ENCODE results near the gene NME4.
"Not testable (repeated sequence)": the region's sequence is repeated elsewhere in the genome, so short reads cannot be mapped to it uniquely, and the experiment has no call there.

NME4 gene

DNA sequence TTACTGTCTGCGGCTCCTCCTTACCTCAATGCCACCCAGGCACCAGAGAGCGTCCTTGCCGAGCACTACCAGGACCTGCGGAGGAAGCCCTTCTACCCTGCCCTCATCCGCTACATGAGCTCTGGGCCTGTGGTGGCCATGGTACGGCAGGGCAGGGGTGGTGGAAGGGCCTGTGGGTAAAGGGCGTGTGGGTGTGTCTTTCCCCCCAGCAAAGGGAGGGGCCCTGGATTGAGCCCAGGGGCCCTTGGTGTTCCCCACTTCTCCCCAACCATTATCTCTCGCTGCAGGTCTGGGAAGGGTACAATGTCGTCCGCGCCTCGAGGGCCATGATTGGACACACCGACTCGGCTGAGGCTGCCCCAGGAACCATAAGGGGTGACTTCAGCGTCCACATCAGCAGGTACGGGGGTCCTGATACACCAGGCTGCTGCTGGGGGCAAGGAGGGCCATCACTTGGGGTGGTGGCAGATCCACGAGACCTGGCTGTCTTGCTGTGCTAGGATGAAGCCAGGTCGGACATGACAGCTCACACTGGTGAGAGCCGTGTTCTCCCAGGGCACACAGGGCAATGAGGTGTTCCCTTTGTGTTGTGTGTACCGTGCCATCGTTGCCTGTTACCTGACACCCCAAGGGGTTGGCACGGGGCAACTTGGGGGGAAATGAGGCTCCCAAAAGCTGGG lies 2.5 kb downstream of the NME4 start:
- no peak for DNase-seq

GRCh38 chr16:400061-400591 lies 3.1 kb downstream of the NME4 start:
- DNase-seq = no peak

- DNase-seq = peak; percentile 90
Observed at GRCh38 chr16:401468-402348, 4.7 kb downstream of the NME4 start, which contains the start of gene DECR2. TSS of gene DECR2 (plus strand) at chr16:401885. CDS start at chr16:401964, 79 bp downstream.

- DNase-seq = no peak
Observed at GRCh38 chr16:404971-405486, 8.0 kb downstream of the NME4 start.

GRCh38 chr16:405548-406506 lies 8.8 kb downstream of the NME4 start:
- no peak for DNase-seq

- DNase-seq = no peak
Observed at GRCh38 chr16:407253-407652, 10.3 kb downstream of the NME4 start.

- no peak for DNase-seq
Observed at GRCh38 chr16:410516-411178, 13.6 kb downstream of the NME4 start.

GRCh38 chr16:411576-412265 lies 14.7 kb downstream of the NME4 start:
- no peak for DNase-seq

DNA sequence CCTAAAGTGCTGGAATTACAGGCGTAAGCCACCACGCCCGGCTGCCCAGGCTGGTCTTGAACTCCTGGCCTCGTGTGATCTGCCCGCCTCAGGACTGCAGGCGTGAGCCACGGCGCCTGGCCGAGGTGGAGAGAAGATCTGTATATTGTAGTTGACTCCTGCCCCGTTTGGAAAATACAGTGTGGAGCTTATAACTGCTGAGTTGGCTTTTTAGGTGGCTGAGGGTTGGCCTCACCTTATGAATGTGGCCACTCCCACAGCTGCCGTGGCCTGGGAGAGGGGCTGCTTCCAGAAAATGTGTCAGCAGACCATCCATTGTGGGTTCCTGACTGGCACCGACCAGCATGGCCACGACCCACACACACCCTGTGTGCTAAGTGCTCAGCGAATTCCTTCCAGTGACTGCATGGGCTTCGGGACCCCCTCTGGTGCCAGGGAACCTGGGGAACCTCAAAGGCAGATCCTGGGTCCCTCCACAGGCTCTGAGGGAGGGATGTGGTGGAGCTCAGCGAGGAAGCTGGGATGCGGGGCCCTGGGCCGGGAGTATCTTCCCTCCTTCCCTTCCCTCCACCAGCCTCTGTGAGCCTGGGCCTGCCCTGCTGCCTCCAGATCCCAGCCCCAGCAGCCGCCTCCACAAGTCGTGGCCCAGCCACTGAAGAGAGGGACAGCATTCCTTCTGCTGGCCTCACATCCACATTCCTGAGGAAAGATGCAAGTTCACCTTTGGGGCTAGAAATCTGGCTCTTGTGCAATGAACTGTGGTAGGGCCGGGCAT lies 17.6 kb downstream of the NME4 start:
- no peak for DNase-seq

- not testable (repeated sequence) for DNase-seq
Observed at GRCh38 chr16:415170-415498, 18.1 kb downstream of the NME4 start.

DNA sequence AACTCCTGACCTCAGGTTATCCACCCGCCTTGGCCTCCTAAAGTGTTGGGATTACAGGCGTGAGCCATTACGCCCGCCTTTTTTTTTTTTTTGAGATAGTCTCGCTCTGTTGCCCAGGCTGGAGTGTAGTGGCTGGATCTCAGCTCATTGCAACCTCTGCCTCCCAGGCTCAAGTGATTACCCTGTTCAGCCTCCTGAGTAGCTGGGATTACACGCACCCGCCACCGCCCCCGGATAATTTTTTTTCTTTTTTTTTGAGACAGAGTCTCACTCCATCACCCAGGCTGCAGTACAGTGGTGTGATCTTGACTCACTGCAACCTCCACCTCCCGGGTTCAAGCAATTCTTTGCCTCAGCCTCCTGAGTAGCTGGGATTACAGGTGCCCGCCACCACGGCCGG lies 25.2 kb downstream of the NME4 start:
- not testable (repeated sequence) for DNase-seq

DNA sequence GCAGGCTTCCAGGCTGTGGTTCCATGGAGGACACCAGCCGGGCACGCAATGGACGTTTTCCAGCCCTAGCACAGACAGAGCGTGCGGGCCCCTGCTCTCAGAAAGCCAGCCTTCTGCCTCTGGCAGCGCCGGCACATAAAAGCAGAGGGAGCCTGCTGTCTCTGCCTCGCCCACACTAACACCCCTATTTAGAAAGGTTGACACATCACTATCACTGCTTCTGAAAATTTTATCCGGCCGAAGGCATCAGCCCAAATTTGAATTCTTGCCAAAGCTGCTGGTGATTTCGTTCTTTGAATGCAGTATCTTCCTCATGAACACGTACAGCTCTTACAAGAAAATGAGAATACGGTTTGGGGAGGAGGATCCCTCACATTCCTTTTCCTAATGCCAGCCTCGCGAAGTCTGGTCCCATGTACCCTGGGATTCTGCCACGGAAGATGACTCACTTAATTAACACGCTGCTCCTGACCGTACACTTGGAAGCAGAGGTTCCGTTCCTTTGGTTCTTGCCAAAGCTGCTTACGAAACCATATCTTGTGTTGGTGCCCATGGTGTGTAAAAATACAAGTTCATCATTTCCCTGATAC lies 27.1 kb downstream of the NME4 start:
- peak; percentile 94 for DNase-seq

DNA sequence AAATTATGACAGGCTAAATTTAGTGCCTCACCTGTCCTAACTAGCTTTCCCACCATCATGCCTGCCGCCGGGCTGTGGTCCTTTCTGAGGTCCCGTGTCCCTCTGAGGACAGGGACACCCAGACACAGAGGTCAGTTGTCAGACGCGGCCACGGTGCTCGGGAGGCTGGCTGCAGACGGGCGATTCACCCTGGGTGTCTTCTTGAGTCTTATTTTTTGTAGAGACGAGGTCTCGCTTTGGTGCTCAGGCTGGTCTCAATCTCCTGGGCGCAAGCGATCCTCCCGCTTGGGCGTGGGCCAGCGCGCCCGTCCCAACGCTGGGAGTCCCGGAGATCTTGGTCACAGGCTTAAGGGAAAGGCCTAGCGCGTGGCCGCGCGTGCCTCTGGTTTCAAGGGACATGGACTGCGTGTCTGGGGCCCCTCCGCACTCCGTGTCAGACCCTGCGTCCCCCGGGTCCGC lies 27.7 kb downstream of the NME4 start:
- DNase-seq = no peak

GRCh38 chr16:425082-425718 lies 28.2 kb downstream of the NME4 start, which contains the start of gene RAB11FIP3:
TSS of gene RAB11FIP3 (plus strand) at chr16:425649. CDS start at chr16:426007, 358 bp downstream.
- peak; percentile 82 for DNase-seq

GRCh38 chr16:425740-426114 lies 28.7 kb downstream of the NME4 start:
- no peak for DNase-seq

DNA sequence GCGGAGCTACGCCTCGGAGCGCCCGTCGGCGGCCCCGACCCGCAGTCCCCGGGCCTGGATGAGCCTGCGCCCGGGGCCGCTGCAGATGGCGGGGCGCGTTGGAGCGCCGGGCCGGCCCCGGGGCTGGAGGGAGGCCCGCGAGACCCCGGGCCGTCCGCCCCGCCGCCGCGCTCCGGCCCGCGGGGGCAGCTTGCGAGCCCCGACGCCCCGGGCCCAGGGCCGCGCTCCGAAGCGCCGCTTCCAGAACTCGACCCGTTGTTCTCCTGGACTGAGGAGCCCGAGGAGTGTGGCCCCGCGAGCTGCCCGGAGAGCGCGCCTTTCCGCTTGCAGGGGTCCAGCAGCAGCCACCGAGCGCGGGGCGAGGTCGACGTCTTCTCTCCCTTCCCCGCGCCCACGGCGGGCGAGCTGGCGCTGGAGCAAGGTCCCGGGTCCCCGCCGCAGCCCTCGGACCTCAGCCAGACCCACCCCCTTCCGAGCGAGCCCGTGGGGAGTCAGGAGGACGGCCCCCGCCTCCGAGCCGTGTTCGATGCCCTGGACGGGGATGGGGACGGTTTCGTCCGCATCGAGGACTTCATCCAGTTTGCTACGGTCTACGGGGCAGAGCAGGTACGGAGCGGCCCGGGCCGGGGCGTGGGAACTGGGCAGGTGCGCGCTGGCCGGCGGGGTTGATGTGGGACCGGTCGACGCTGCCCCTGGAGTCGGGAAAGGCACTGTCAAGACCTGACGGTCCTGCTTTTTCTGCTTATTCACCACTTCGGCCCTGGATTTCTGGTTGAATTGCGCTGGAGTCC lies 29.3 kb downstream of the NME4 start:
- no peak for DNase-seq

DNA sequence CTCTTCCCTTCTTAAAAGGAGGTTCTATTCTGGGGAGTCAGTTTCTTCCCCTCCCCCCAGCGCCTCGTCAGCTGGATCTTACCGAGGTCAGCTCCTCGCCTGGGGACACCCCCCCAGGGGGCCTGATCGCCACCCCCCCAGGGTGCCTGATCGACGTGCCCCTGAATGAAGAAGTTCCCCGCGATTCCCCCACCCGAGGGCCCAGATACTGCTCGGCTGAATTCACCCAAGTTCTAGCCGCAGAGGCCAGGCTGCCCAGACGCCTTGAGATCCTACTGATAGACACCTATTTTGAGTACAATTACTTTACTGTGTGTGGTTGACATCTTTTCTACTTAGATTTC lies 29.9 kb downstream of the NME4 start:
- no peak for DNase-seq

DNA sequence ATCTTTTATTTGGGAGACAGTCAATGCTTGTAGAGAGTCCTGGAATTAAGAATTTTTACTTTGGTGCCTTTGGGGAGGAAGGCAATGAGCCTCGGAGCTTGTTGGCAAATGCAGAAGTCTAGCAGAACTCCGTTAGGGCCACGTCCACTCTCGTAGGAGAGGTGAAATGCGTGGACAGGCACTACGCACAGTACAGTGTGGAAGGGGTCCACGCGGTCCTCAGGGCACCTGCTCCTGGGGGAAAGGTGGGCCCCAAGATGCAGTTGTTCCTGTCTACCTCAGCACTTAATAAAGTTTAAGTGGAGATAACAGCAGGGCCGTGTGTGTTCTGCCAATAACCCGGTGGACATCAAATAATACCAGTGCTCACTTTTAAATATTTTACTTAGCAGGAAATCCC lies 30.3 kb downstream of the NME4 start:
- no peak for DNase-seq

DNA sequence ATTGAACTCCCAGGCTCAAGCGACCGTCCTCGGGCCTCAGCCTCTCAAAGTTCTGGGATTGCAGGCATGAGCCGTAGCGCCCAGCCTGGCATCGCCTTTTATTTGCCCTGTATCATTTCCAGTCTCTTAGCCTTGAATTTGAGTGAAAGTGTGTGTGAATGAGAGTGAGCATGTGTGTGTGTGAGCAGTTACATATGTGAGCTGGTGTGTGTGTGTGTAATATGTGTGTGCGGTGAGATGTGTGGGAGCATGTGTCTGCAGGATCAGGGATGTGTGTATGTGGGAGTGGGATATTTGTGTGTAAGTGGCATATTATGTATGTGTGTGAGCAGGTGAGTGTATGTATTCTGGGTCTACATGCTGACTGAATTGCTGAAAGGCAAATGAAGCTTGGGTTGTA lies 33.9 kb downstream of the NME4 start:
- DNase-seq = no peak

Data from fibroblast of skin of right quadriceps (primary cell).